Measurements from ENCODE around the gene ZNF550.

DNA sequence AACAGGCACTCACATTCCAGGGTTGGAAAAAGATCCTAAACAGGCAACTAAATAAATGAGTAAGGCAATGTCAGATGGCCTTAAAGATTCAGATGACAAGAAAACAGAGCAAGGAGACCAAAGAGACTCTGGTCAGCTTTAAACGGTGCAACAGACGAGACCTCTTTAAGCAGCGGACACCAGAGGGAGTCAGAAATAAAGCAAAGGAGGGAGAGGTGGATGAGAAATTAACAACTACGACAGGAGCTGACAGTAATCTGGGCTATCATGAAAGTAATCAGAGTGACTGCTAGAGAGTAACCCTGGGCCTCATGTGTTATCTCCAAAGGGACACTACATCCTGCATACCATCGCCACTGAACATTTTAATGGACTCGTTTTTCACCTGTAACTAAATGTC lies 1.1 kb downstream of the ZNF550 start:
- TF ChIP-seq CTCF (IDR thresholded peaks at IDR 0.05) (no peak), POLR2A (IDR thresholded peaks at IDR 0.05) (no peak)

All from Peyer's patch (tissue), 4 donors.